ENCODE results near the gene GAPVD1. TPM values are rescaled to one million over a fixed set of nuclear protein-coding genes. Genes with fewer than 3 reads are reported as not detected.

Gene GAPVD1
- total RNA-seq, 2 experiments from 2014 or later, result 29.6 to 44.5 TPM

DNA sequence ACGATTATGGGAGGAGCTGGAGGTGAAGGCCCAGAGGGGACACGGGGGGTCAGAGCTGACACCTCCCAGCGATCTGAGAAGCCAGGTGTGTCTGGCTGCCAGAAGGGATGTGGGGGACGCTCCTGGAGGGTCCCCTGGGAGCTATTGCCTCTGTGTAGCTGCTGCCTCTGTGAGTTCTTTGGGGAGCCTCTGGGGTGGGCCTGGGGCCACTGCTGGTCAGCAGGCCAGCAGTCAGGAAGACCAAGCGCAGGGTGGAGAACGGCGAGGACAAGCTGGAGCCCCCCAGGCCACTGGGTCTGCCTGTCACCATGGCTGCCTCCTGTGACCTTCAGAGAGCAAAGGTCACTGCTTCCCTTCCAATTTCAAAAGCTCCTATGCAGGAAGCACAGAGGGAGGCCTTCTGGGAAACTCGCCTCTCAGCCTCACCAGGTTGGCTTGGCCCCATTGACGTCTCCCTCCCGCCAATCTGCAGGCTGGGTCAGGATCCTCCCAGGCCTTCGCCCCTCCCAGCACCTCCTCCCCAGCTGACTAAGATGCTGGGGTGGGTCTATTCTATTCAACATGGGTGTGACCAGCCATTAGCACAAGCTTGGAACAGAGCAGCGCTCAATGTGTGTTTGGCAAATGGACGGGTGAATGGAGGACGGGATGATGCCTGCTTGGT is 126.4 kb downstream of the GAPVD1 start:
- H2AFZ ChIP-seq (ENCODE audit: low read length), result no peak overlapping the region
- H3K9me3 ChIP-seq (ENCODE audit: low read length), result no peaks in the 10 kb centered on the region
- intact Hi-C loops (cut with micrococcal nuclease; ENCODE audit: unreplicated experiment), result no loop called here
- no peaks in the 10 kb centered on the region for H4K20me1 ChIP-seq (ENCODE audit: insufficient read depth, low read length)
- H3K4me2 ChIP-seq (ENCODE audit: low read length), result no peak overlapping the region
- TF ChIP-seq, protein P1, sequence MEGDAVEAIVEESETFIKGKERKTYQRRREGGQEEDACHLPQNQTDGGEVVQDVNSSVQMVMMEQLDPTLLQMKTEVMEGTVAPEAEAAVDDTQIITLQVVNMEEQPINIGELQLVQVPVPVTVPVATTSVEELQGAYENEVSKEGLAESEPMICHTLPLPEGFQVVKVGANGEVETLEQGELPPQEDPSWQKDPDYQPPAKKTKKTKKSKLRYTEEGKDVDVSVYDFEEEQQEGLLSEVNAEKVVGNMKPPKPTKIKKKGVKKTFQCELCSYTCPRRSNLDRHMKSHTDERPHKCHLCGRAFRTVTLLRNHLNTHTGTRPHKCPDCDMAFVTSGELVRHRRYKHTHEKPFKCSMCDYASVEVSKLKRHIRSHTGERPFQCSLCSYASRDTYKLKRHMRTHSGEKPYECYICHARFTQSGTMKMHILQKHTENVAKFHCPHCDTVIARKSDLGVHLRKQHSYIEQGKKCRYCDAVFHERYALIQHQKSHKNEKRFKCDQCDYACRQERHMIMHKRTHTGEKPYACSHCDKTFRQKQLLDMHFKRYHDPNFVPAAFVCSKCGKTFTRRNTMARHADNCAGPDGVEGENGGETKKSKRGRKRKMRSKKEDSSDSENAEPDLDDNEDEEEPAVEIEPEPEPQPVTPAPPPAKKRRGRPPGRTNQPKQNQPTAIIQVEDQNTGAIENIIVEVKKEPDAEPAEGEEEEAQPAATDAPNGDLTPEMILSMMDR (conservative IDR thresholded peaks at IDR 0.05; ENCODE audit: low read length), result no peak
- TF ChIP-seq EZH2phosphoT487 (IDR thresholded peaks at IDR 0.05; ENCODE audit: borderline replicate concordance, low read depth, low read length), result no peak
- BruUV-seq (replicated peaks), result no TSS peak
- no peaks in the 10 kb centered on the region for H3K4me1 ChIP-seq (ENCODE audit: insufficient read depth, low read length, poor library complexity, severe bottlenecking)
- no peaks in the 10 kb centered on the region for H3K36me3 ChIP-seq (ENCODE audit: insufficient read depth, low read length)
- ChIA-PET CTCF (ENCODE audit: unreplicated experiment) (interaction anchor here (0.6 kb wide), 1 partner anchor 1220 kb away, joined by 3 read pairs; no protein-coding TSS in a partner anchor), POLR2A (no interaction called here)
- no peak for DNase-seq (ENCODE audit: low spot score)
- H3K79me2 ChIP-seq (ENCODE audit: insufficient read depth, low read depth, low read length), result no peaks in the 10 kb centered on the region
- H3K27ac ChIP-seq (ENCODE audit: low read depth, low read length, poor library complexity, severe bottlenecking), result no peak overlapping the region
- no peaks in the 10 kb centered on the region for H3K9me2 ChIP-seq (ENCODE audit: insufficient read depth, low read length)
- no peak overlapping the region for H3K4me3 ChIP-seq (ENCODE audit: low read depth, low read length, poor library complexity, severe bottlenecking)

DNA sequence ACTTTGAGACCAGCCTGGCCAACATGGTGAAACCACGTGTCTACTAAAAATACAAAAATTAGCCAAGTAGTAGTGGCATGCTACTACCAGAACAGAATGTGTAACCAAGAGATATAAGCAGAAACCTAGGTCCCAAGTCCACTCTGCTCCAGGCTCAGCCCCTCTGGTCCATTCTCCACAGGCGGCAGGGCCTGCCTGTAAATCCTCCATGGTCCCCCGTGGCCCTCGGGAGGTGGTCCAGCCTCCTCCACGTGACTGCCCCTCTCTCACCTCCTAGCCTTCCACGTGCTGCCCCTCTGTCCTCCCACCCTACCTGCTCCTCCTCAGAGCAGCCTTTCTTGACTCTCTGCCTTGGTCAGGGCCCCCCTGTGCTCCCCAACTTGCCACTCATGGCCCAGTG is 127.4 kb downstream of the GAPVD1 start:
- no TSS peak for BruUV-seq (replicated peaks)

DNA sequence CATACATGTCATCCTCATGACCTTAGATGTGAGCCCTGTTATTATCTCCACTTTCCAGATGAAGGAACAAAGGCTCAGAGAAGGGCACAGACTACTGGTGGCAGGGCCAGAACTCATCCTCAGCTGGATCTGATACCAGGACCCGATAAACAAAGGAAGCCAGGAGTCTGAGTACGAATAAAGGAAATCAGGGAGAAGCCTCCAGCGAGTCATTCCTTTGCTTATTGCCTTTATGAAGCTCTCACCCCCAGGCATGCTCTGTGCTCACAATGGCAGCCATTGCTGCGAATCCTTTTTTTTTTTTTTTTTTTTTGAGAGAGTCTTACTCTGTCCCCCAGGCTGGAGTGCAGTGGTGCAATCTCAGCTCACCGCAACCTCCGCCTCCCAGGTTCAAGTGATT is 130.1 kb downstream of the GAPVD1 start:
- intact Hi-C loops (cut with micrococcal nuclease; ENCODE audit: unreplicated experiment), result no loop called here
- POLR2A ChIA-PET, result no interaction called here
- no peaks in the 10 kb centered on the region for H4K20me1 ChIP-seq (ENCODE audit: insufficient read depth, low read length)
- H3K9me2 ChIP-seq (ENCODE audit: insufficient read depth, low read length), result no peaks in the 10 kb centered on the region
- CTCF ChIA-PET (ENCODE audit: unreplicated experiment), result no interaction called here
- no TSS peak for BruUV-seq (replicated peaks)
- H3K9me3 ChIP-seq (ENCODE audit: low read length), result no peaks in the 10 kb centered on the region
- no peak overlapping the region for H2AFZ ChIP-seq (ENCODE audit: low read length)
- no peak overlapping the region for H3K4me3 ChIP-seq (ENCODE audit: low read depth, low read length, poor library complexity, severe bottlenecking)
- no peak overlapping the region for H3K4me2 ChIP-seq (ENCODE audit: low read length)
- no peak for DNase-seq (ENCODE audit: low spot score)
- H3K79me2 ChIP-seq (ENCODE audit: insufficient read depth, low read depth, low read length), result no peaks in the 10 kb centered on the region
- no peak for TF ChIP-seq EZH2phosphoT487 (IDR thresholded peaks at IDR 0.05; ENCODE audit: borderline replicate concordance, low read depth, low read length)
- TF ChIP-seq, protein P1 (conservative IDR thresholded peaks at IDR 0.05; ENCODE audit: low read length), result no peak
- H3K27ac ChIP-seq (ENCODE audit: low read depth, low read length, poor library complexity, severe bottlenecking), result no peak overlapping the region
- no peaks in the 10 kb centered on the region for H3K36me3 ChIP-seq (ENCODE audit: insufficient read depth, low read length)
- no peaks in the 10 kb centered on the region for H3K4me1 ChIP-seq (ENCODE audit: insufficient read depth, low read length, poor library complexity, severe bottlenecking)

More for the DNA sequence above, 127.4 kb downstream of the GAPVD1 start:
- H4K20me1 ChIP-seq (ENCODE audit: insufficient read depth, low read length), result no peaks in the 10 kb centered on the region
- H3K79me2 ChIP-seq (ENCODE audit: insufficient read depth, low read depth, low read length), result no peaks in the 10 kb centered on the region
- H2AFZ ChIP-seq (ENCODE audit: low read length), result no peak overlapping the region
- no peaks in the 10 kb centered on the region for H3K9me3 ChIP-seq (ENCODE audit: low read length)
- no peak for DNase-seq (ENCODE audit: low spot score)
- H3K9me2 ChIP-seq (ENCODE audit: insufficient read depth, low read length), result no peaks in the 10 kb centered on the region
- ChIA-PET CTCF (ENCODE audit: unreplicated experiment) (no interaction called here), POLR2A (no interaction called here)
- no peaks in the 10 kb centered on the region for H3K36me3 ChIP-seq (ENCODE audit: insufficient read depth, low read length)
- no peaks in the 10 kb centered on the region for H3K4me1 ChIP-seq (ENCODE audit: insufficient read depth, low read length, poor library complexity, severe bottlenecking)
- H3K4me2 ChIP-seq (ENCODE audit: low read length), result no peak overlapping the region
- H3K4me3 ChIP-seq (ENCODE audit: low read depth, low read length, poor library complexity, severe bottlenecking), result no peak overlapping the region
- no peak for TF ChIP-seq EZH2phosphoT487 (IDR thresholded peaks at IDR 0.05; ENCODE audit: borderline replicate concordance, low read depth, low read length)
- TF ChIP-seq, protein P1 (conservative IDR thresholded peaks at IDR 0.05; ENCODE audit: low read length), result no peak
- H3K27ac ChIP-seq (ENCODE audit: low read depth, low read length, poor library complexity, severe bottlenecking), result no peak overlapping the region
- intact Hi-C loops (cut with micrococcal nuclease; ENCODE audit: unreplicated experiment), result no loop called here

All from OCI-LY7 (cell line).